Testis (tissue), 3 donors: ENCODE results near the gene MRPL2. TPM values are rescaled to one million over a fixed set of nuclear protein-coding genes. Genes with fewer than 3 reads are reported as not detected.
"Not testable (repeated sequence)": the region's sequence is repeated elsewhere in the genome, so short reads cannot be mapped to it uniquely, and the experiment has no call there.

Source experiments
- DNase-seq: peaks from one replicate; pipeline ENCODE4 v3.0.0-alpha.2; 2019
- H3K27ac ChIP-seq, 2 donors: fragments of 200-600 bp; sonication (generic); one replicate each; pipeline ENCODE4 v1.5.1; 2019
- H3K27me3 ChIP-seq: fragments of 200-600 bp; sonication (generic); one replicate; pipeline ENCODE4 v1.5.1; 2019
- H3K36me3 ChIP-seq: fragments of 200-600 bp; sonication (generic); one replicate; pipeline ENCODE4 v1.5.1; 2017; ENCODE audit warnings: low read depth; ENCODE audit errors: missing control alignments
- H3K4me1 ChIP-seq: fragments of 200-600 bp; sonication (generic); one replicate; pipeline ENCODE4 v1.5.1; 2019
- H3K4me3 ChIP-seq, 2 donors: fragments of 200-600 bp; sonication (generic); one replicate each; pipeline ENCODE4 v1.5.1; 2017 to 2019
- H3K9me3 ChIP-seq: fragments of 200-600 bp; sonication (generic); one replicate; pipeline ENCODE4 v1.5.1; 2017
- POLR2A ChIP-seq: fragments of 450-650 bp; IDR thresholded peaks from one replicate; pipeline ENCODE4 v1.6.1; 2017; ENCODE audit warnings: antibody characterized with exemption, mild to moderate bottlenecking, moderate library complexity
- WGBS, 2 donors: methylation state at CpG; one replicate each; pipeline ENCODE4 v1.1.5; 2018; 5-methylcytosine and 5-hydroxymethylcytosine counted together
- intact Hi-C: fragments of 100-400 bp; cut with DNase I; formaldehyde crosslinking; loops from one replicate; pipeline ENCODE4 v1.15.1; 2023; ENCODE audit warnings: low total_unique reads
- polyA plus RNA-seq: library from polyadenylated mRNA; stranded (reverse); fragments of 350-450 nt; fragmentation: Illumina TruSeq; extraction: RNeasy Lipid Tissue Mini Kit (QIAGEN cat#74804); gene quantifications from one replicate; pipeline ENCODE4 v1.2.3, GENCODE V29; 2014; ENCODE audit warnings: low read depth, low replicate concordance; ENCODE audit not compliant: insufficient read depth
- total RNA-seq, 2 donors: library from RNA; depleted of rRNA; stranded (reverse); fragments of >200 nt; gene quantifications; one replicate each; pipeline ENCODE4 v1.2.3, GENCODE V29; 2016
- TF ChIP-seq, protein P1 (sequence below), 3 experiments: fragments of 450-650 bp in 2 of 3; fragments of 200-600 bp in 1 of 3; sonication (generic) in 1 of 3; IDR thresholded peaks; one replicate each; pipeline ENCODE4 v1.5.1; 2016 to 2019; ENCODE audit warnings: antibody characterized with exemption in 3 of 3, mild to moderate bottlenecking in 2 of 3, moderate library complexity in 1 of 3

Gene MRPL2
- total and polyA plus RNA-seq, 3 donors from 2014 or later: 37.2 to 72.8 (median 54.8) TPM

DNA sequence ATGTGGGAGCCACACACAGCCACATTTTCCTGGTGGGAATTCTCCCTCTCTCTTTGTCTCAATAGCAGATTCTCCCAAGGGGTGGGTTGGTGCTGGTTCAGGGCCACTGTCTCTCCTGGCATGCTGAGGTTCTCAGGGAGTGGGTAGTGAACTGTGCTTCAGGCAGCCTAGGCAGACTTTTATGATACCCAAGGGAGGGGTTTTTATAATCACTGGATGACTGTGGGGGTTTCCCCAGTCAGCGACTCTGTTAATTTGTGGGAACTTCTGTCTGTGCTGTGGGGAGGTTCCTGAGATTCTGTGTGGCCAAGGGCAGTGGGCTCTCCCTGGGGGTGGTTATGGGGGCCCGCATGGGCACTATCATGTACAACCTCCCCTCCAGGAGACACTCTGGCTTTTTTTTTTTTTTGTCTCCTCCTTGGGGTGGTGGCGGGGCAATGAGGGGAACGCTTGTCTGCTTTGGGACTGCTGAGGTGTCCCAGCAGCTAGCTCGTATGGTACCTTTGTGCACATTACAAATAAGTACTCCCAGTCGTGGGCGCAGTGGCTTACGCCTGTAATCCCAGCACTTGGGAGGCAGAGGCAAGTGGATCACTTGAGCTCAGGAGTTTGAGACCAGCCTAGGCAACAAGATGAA lies 26.9 kb upstream of the MRPL2 start:
- H3K27ac ChIP-seq: no peak overlapping the region
- no peaks in the 10 kb centered on the region for H3K27me3 ChIP-seq
- intact Hi-C loops: no loop called here
- no peak overlapping the region for H3K4me3 ChIP-seq
- WGBS, 2 donors: 90% methylated on average over 5 to 8 of the region's 8 CpGs
- TF ChIP-seq POLR2A: no peak
- TF ChIP-seq, protein P1, sequence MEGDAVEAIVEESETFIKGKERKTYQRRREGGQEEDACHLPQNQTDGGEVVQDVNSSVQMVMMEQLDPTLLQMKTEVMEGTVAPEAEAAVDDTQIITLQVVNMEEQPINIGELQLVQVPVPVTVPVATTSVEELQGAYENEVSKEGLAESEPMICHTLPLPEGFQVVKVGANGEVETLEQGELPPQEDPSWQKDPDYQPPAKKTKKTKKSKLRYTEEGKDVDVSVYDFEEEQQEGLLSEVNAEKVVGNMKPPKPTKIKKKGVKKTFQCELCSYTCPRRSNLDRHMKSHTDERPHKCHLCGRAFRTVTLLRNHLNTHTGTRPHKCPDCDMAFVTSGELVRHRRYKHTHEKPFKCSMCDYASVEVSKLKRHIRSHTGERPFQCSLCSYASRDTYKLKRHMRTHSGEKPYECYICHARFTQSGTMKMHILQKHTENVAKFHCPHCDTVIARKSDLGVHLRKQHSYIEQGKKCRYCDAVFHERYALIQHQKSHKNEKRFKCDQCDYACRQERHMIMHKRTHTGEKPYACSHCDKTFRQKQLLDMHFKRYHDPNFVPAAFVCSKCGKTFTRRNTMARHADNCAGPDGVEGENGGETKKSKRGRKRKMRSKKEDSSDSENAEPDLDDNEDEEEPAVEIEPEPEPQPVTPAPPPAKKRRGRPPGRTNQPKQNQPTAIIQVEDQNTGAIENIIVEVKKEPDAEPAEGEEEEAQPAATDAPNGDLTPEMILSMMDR (IDR thresholded peaks at IDR 0.05): no peak
- no peaks in the 10 kb centered on the region for H3K36me3 ChIP-seq
- no peaks in the 10 kb centered on the region for H3K9me3 ChIP-seq
- DNase-seq: no peak
- H3K4me1 ChIP-seq: peaks cover 15% of the 10 kb centered on the region

DNA sequence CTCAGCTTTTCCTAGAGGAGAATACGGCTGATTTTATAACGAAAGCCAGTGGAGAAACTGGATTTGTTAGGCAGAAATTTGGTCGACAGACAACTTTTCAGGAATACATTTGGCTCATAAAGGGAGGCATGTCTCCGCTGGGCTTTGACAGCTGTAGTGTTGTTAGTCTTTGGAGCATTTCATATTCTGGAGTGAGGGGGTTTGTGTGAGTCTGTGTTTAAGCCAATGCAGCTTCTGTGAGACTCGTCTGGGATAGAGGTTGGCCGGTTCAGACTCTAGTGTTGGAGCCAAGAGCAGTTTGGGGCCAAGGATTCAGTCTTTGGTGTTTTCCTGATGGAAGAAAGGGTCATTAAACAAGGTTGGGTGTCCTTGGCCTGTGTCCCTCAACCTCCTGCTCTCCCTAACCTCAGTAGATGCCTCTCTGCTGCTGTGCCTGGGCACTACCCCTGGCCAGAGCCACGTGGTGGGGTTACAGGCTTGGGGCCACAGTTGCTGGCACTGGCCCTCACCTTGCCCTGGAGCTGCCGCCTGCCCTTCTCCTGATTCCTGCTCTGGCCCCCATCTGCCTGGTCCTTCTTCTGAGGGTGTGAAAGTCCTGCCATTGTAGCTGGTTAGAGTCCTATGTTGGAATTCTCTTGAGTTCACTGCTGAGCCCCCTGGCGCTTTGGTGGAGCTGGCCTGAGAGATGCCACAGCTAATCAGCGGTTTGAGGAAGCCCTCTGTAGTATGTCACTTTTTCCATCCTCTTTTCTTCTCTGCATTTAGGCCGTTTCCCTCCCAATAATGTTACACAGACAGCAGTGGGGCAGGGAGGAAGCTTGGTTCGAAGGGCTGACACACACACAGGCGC lies 23.8 kb upstream of the MRPL2 start:
- H3K27ac ChIP-seq: no peak overlapping the region
- intact Hi-C loops: no loop called here
- no peaks in the 10 kb centered on the region for H3K27me3 ChIP-seq
- H3K4me3 ChIP-seq: no peak overlapping the region
- no peak for DNase-seq
- no peaks in the 10 kb centered on the region for H3K4me1 ChIP-seq
- 69 to 71% methylated on average over 13 of the region's 13 CpGs for WGBS, 2 donors
- TF ChIP-seq, protein P1 (IDR thresholded peaks at IDR 0.05): no peak
- TF ChIP-seq POLR2A: no peak
- no peaks in the 10 kb centered on the region for H3K9me3 ChIP-seq
- H3K36me3 ChIP-seq: no peaks in the 10 kb centered on the region

DNA sequence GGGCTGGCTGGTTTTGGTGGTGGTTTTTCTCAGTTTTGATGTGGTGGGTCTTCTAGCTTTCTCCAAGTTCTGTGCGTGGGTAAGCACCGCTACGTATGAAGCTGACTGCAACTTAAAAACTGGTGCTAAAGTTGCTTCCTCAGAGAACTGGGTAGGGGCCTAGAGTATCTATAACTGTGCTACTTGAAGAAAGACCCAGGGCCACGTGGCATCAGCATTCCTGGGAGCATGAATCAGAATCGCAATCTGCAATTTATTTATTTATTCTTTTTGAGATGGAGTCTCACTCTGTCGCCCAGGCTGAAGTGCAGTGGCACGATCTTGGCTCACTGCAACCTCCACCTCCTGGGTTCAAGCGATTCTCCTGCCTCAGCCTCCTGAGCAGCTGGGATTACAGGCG lies 22.7 kb upstream of the MRPL2 start:
- WGBS, 2 donors: 93% methylated on average over 9 of the region's 9 CpGs
- H3K4me1 ChIP-seq, H3K36me3 ChIP-seq, DNase-seq, H3K27ac ChIP-seq, H3K4me3 ChIP-seq, intact Hi-C loops, H3K27me3 ChIP-seq, H3K9me3 ChIP-seq: not testable (repeated sequence)

DNA sequence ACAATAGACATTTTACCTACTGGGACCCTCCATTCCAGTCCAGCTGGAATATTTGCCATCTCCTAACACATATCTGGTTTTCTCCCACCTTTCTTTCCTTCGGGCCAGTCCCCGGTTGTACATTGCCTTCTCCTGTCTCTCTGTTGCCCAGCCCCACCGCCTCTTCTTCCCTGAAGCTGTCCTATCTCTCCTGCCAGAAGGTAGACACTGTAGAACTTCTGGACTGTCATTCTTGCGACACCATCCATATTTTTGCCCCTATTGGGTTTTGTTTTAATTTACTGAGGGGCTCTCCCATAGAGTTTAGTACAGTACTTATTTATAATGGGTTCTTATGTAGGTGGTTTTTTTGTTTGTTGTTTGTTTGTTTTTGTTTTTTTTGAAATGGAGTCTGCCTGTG lies 21.8 kb upstream of the MRPL2 start:
- Histone ChIP-seq H3K27ac (no peak overlapping the region), H3K36me3 (no peaks in the 10 kb centered on the region), H3K27me3 (no peaks in the 10 kb centered on the region), H3K4me3 (no peak overlapping the region), H3K4me1 (peaks cover 3% of the 10 kb centered on the region), H3K9me3 (no peaks in the 10 kb centered on the region)
- intact Hi-C loops: no loop called here
- DNase-seq: no peak
- TF ChIP-seq, protein P1 (IDR thresholded peaks at IDR 0.05): no peak
- WGBS, 2 donors: 90 to 95% methylated on average over 4 of the region's 4 CpGs

DNA sequence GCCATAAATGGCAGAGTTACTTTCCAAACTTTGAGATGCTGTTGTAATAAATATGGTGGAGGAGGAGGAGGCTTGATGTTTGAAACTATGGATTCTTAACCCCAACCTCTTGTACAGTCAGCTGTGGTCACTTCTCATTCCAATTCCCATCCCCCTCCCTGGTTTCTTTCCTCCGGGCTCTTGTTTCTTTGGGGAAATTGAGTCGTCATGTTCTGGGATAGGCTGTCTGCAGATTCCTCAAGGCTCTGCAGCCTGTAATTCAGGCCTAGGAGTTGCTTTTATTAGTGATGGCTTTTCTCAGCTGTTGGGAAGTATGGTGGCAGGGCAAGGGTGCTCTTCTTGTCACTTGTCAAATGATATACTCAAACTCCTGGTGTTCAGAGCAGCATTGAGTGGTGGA lies 19.5 kb upstream of the MRPL2 start:
- Histone ChIP-seq H3K27me3 (no peaks in the 10 kb centered on the region), H3K4me3 (no peak overlapping the region), H3K9me3 (no peaks in the 10 kb centered on the region), H3K27ac (no peak overlapping the region), H3K4me1 (peaks cover 16% of the 10 kb centered on the region), H3K36me3 (no peaks in the 10 kb centered on the region)
- no peak for TF ChIP-seq POLR2A
- TF ChIP-seq, protein P1 (IDR thresholded peaks at IDR 0.05): no peak
- DNase-seq: no peak
- intact Hi-C loops: loop anchor here (10.0 kb wide), 1 partner anchor 56 kb away; no protein-coding TSS in a partner anchor
- 83 to 90% methylated on average over 2 of the region's 2 CpGs for WGBS, 2 donors
